HepG2 (cell line): ENCODE results near the gene TAF5. TPM values are rescaled to one million over a fixed set of nuclear protein-coding genes. Genes with fewer than 3 reads are reported as not detected.

Source experiments
- ASH2L ChIP-seq: fragments of 300-600, 200-600 bp; sonication (generic); IDR thresholded peaks from 2 replicates; pipeline ENCODE4 v1.7.0; 2017; ENCODE audit warnings: low read depth, mild to moderate bottlenecking, moderate library complexity, mixed read lengths, low read length; ENCODE audit not compliant: insufficient read length
- ATF1 ChIP-seq: IDR thresholded peaks from 2 replicates; pipeline ENCODE4 v1.6.1; 2016; ENCODE audit warnings: mild to moderate bottlenecking, control low read depth
- CCDC6 ChIP-seq: sonication (generic); formaldehyde crosslinking; IDR thresholded peaks from 2 replicates; pipeline ENCODE4 v1.8.1; 2022; ENCODE audit warnings: mild to moderate bottlenecking, missing genetic modification reagents, moderate library complexity
- MXD4 ChIP-seq: IDR thresholded peaks from 2 replicates; pipeline ENCODE4 v1.6.1; 2016; ENCODE audit warnings: mild to moderate bottlenecking, missing biosample characterization, missing genetic modification reagents
- PHF21A ChIP-seq: sonication (generic); formaldehyde crosslinking; IDR thresholded peaks from 2 replicates; pipeline ENCODE4 v1.5.0; 2020; ENCODE audit warnings: mild to moderate bottlenecking, missing genetic modification reagents
- SNAPC2 ChIP-seq: sonication (generic); formaldehyde crosslinking; IDR thresholded peaks from 2 replicates; pipeline ENCODE4 v1.8.1; 2022; ENCODE audit warnings: mild to moderate bottlenecking, missing genetic modification reagents
- TP53 ChIP-seq: sonication (generic); formaldehyde crosslinking; conservative IDR thresholded peaks from 2 replicates; pipeline ENCODE4 v1.4.0; 2020; ENCODE audit warnings: missing genetic modification reagents
- ZNF101 ChIP-seq: sonication (generic); formaldehyde crosslinking; IDR thresholded peaks from 2 replicates; pipeline ENCODE4 v1.4.0; 2020; ENCODE audit warnings: mild to moderate bottlenecking, low read depth, missing genetic modification reagents, borderline replicate concordance
- ZNF329 ChIP-seq: sonication (generic); formaldehyde crosslinking; IDR thresholded peaks from 2 replicates; pipeline ENCODE4 v1.9.0; 2021; ENCODE audit warnings: low read depth, mild to moderate bottlenecking, missing genetic modification reagents
- polyA plus RNA-seq, 8 experiments: library from polyadenylated mRNA; depleted of rRNA in 3 of 8; stranded (reverse) in 7 of 8; unstranded in 1 of 8; fragments of >200 nt; fragmentation: Illumina TruSeq in 4 of 8; extraction: Trizol in 4 of 8; gene quantifications; 2 replicates each; pipeline versions ENCODE4 v1.2.1 to v1.2.3, GENCODE V29; 2011 to 2016; ENCODE audit warnings: low read depth in 4 of 8, missing spikeins in 1 of 8, mixed read lengths in 1 of 8; ENCODE audit not compliant: insufficient read depth in 1 of 8
- total RNA-seq, 5 experiments: library from RNA; depleted of rRNA; stranded (reverse); fragments of >200 nt; fragmentation: Illumina TruSeq; extraction: Trizol; gene quantifications; 2 replicates each; pipeline ENCODE4 v1.2.3, GENCODE V29; 2016; ENCODE audit warnings: low read depth in 1 of 5
- TF ChIP-seq, protein P1 (sequence below): sonication (generic); formaldehyde crosslinking; IDR thresholded peaks from 2 replicates; pipeline ENCODE4 v1.4.0; 2020; ENCODE audit warnings: missing genetic modification reagents
- TF ChIP-seq, protein P2 (sequence below): sonication (generic); formaldehyde crosslinking; IDR thresholded peaks from 2 replicates; pipeline ENCODE4 v1.4.0; 2020; ENCODE audit warnings: missing genetic modification reagents, borderline replicate concordance
- TF ChIP-seq, protein P3 (sequence below): sonication (generic); formaldehyde crosslinking; IDR thresholded peaks from 2 replicates; pipeline ENCODE4 v1.4.0; 2020; ENCODE audit warnings: mild to moderate bottlenecking, missing genetic modification reagents
- TF ChIP-seq, protein P4 (sequence below): sonication (generic); formaldehyde crosslinking; IDR thresholded peaks from 2 replicates; pipeline ENCODE4 v1.5.0; 2020; ENCODE audit warnings: missing genetic modification reagents, mild to moderate bottlenecking, borderline replicate concordance
- TF ChIP-seq, protein P5 (sequence below): sonication (generic); formaldehyde crosslinking; IDR thresholded peaks from 2 replicates; pipeline ENCODE4 v1.4.0; 2020; ENCODE audit warnings: missing genetic modification reagents

The TAF5 gene
- total and polyA plus RNA-seq, 2 of the 13 experiments (the other 11 are each of a cell fraction or from before 2014, with no cell fraction given) = 3.8 to 8.7 TPM

DNA sequence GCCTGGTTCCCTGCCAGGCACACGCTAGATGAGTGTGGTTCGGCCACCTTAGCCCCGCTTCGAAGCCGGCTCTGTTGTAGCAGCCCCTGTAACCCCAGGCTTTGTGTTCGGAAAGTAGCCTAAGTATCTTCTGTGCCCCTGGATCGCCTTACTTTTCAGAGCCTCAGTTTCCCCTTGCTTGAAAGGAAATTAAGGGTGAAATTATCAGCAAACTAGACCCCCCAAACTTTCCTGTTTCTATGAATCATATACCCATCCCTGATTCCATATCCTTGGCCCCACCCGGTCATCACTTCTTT lies 29.0 kb downstream of the TAF5 start (continued):
- TF ChIP-seq, protein P1, sequence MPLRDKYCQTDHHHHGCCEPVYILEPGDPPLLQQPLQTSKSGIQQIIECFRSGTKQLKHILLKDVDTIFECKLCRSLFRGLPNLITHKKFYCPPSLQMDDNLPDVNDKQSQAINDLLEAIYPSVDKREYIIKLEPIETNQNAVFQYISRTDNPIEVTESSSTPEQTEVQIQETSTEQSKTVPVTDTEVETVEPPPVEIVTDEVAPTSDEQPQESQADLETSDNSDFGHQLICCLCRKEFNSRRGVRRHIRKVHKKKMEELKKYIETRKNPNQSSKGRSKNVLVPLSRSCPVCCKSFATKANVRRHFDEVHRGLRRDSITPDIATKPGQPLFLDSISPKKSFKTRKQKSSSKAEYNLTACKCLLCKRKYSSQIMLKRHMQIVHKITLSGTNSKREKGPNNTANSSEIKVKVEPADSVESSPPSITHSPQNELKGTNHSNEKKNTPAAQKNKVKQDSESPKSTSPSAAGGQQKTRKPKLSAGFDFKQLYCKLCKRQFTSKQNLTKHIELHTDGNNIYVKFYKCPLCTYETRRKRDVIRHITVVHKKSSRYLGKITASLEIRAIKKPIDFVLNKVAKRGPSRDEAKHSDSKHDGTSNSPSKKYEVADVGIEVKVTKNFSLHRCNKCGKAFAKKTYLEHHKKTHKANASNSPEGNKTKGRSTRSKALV = 0 out of 2 replicates have a peak, but pooled peaks have one; percentile 3
- TF ChIP-seq, protein P2, sequence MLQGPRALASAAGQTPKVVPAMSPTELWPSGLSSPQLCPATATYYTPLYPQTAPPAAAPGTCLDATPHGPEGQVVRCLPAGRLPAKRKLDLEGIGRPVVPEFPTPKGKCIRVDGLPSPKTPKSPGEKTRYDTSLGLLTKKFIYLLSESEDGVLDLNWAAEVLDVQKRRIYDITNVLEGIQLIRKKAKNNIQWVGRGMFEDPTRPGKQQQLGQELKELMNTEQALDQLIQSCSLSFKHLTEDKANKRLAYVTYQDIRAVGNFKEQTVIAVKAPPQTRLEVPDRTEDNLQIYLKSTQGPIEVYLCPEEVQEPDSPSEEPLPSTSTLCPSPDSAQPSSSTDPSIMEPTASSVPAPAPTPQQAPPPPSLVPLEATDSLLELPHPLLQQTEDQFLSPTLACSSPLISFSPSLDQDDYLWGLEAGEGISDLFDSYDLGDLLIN (CRISPR knock-in tag) = no peak
- TF ChIP-seq, protein P3, sequence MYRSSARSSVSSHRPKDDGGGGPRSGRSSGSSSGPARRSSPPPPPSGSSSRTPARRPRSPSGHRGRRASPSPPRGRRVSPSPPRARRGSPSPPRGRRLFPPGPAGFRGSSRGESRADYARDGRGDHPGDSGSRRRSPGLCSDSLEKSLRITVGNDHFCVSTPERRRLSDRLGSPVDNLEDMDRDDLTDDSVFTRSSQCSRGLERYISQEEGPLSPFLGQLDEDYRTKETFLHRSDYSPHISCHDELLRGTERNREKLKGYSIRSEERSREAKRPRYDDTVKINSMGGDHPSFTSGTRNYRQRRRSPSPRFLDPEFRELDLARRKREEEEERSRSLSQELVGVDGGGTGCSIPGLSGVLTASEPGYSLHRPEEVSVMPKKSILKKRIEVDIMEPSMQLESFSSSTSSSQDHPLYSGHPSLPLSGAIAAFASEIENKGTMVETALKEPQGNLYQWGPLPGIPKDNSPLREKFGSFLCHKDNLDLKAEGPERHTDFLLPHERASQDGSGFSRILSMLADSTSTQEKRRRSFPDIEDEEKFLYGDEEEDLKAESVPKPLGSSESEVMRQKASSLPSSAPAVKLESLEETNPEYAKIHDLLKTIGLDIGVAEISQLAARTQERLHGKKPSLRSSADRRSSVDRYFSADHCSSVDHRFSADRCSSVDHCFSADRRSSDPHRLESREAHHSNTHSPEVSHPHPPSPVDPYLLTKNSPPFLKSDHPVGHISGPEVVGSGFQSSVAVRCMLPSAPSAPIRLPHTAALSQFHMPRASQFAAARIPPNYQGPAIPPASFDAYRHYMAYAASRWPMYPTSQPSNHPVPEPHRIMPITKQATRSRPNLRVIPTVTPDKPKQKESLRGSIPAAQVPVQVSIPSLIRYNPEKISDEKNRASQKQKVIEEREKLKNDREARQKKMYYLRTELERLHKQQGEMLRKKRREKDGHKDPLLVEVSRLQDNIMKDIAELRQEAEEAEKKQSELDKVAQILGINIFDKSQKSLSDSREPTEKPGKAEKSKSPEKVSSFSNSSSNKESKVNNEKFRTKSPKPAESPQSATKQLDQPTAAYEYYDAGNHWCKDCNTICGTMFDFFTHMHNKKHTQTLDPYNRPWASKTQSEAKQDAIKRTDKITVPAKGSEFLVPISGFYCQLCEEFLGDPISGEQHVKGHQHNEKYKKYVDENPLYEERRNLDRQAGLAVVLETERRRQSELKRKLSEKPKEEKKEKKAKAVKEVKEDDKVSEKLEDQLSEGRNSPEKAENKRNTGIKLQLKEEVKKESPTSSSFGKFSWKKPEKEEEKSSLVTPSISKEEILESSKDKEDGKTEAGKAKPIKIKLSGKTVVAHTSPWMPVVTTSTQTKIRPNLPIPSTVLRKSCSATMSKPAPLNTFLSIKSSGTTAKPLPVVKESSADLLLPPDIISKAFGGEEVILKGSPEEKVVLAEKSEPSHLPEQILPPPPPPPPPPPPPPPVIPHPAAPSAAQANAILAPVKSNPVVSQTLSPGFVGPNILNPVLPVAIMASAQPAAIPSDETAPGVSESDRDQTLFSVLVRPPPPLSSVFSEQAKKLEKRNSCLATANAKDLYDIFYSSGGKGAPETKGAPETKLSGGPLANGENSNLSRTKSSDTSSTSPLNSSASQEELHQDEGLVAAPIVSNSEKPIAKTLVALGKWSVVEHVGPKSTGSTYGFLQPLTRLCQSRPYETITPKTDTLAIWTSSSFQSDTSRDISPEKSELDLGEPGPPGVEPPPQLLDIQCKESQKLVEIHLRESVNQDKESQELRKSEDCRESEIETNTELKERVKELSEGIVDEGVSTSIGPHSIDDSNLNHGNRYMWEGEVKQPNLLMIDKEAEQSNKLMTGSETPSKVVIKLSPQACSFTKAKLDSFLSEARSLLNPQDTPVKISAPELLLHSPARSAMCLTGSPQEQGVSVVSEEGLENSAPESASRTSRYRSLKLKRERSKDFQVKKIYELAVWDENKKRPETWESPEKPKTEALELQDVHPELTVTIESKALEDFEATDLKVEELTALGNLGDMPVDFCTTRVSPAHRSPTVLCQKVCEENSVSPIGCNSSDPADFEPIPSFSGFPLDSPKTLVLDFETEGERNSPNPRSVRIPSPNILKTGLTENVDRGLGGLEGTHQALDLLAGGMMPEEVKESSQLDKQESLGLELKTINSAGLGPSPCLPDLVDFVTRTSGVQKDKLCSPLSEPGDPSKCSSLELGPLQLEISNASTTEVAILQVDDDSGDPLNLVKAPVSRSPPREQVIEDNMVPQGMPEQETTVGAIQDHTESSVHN = peak; percentile 83; the same call in 1 of the 2 replicates
- TF ChIP-seq PHF21A (CRISPR knock-in tag) = peak; percentile 26; the same call in 1 of the 2 replicates
- 0 out of 2 replicates have a peak, but pooled peaks have one; percentile 26 for TF ChIP-seq ZNF329 (CRISPR knock-in tag)
- TF ChIP-seq ZNF101 (CRISPR knock-in tag) = peak; percentile 14; the same call in 1 of the 2 replicates
- no peak for TF ChIP-seq SNAPC2 (CRISPR knock-in tag)
- TF ChIP-seq MXD4 (CRISPR knock-in tag) = 0 out of 2 replicates have a peak, but pooled peaks have one; percentile 7
- TF ChIP-seq ATF1 (CRISPR knock-in tag) = 0 out of 2 replicates have a peak, but pooled peaks have one; percentile 6
- TF ChIP-seq, protein P4, sequence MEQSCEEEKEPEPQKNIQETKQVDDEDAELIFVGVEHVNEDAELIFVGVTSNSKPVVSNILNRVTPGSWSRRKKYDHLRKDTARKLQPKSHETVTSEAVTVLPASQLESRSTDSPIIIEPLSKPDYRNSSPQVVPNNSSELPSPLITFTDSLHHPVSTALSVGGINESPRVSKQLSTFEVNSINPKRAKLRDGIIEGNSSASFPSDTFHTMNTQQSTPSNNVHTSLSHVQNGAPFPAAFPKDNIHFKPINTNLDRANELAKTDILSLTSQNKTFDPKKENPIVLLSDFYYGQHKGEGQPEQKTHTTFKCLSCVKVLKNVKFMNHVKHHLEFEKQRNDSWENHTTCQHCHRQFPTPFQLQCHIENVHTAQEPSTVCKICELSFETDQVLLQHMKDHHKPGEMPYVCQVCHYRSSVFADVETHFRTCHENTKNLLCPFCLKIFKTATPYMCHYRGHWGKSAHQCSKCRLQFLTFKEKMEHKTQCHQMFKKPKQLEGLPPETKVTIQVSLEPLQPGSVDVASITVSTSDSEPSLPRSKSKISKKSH = peak; percentile 13; the same call in 1 of the 2 replicates
- peak; percentile 3 for TF ChIP-seq ASH2L
- no peak for TF ChIP-seq TP53
- no peak for TF ChIP-seq CCDC6 (CRISPR knock-in tag)
- TF ChIP-seq, protein P5, sequence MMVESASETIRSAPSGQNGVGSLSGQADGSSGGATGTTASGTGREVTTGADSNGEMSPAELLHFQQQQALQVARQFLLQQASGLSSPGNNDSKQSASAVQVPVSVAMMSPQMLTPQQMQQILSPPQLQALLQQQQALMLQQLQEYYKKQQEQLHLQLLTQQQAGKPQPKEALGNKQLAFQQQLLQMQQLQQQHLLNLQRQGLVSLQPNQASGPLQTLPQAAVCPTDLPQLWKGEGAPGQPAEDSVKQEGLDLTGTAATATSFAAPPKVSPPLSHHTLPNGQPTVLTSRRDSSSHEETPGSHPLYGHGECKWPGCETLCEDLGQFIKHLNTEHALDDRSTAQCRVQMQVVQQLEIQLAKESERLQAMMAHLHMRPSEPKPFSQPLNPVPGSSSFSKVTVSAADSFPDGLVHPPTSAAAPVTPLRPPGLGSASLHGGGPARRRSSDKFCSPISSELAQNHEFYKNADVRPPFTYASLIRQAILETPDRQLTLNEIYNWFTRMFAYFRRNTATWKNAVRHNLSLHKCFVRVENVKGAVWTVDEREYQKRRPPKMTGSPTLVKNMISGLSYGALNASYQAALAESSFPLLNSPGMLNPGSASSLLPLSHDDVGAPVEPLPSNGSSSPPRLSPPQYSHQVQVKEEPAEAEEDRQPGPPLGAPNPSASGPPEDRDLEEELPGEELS (CRISPR knock-in tag) = peak; percentile 6; the same call in 1 of the 2 replicates
